ENCODE measurements around the gene ZDHHC14. TPM values are rescaled to one million over a fixed set of nuclear protein-coding genes. Genes with fewer than 3 reads are reported as not detected.
"Not testable (repeated sequence)": the region's sequence is repeated elsewhere in the genome, so short reads cannot be mapped to it uniquely, and the experiment has no call there.

Gene ZDHHC14
- 1 to 10 TPM; 4.8 to 9.8 (median 8.5) TPM for total RNA-seq

DNA sequence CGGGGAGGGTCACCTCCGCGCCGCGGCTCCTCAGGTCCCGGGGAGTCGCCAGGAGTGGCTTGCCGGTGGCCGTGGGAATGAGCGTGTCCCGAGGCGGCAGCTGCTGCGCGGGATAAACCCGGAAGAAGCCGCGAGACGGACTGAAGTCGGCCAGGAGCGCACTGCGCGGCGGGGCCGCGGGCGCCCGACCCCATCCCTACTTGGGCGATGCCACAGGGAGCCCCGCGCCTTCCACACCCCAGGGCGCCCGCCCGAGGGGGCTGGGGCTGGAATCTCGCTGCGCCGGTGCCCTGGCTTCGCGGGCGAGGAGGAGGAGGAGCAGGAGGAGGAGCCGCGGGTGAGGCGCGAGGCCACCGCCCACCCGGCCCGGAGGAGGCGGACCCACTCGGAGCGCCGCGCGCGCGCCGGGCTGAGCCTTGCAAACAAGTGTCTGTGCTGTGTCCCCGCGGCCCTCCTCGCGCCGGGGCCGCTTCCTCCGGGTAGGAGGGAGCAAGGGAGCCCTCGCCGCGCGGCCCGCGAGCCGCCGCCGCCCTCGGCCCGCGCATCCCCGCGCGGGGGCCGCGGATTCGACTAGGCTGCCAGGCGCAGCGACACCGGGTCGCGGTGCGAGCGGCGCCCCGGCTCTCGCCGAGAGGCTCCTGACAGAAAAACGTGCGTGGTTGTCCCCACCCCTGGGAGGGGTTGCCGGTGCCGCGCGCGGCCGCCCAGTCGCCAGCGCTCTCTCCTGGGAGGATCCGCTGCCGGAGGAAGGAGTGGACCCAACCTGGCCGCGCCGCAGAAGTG is at the start of gene ZDHHC14:
Gene ZDHHC14, plus strand, starts transcription at position 412 of the 783 bp plus-strand sequence.
- H3K9me3 ChIP-seq, result no peaks in the 10 kb centered on the region
- peak; percentile 82 to 88 for DNase-seq (ENCODE audit: low spot score in 2 of 2)
- H3K4me1 ChIP-seq, result no peaks in the 10 kb centered on the region
- intact Hi-C loops (cut with DNase I; ENCODE audit: low total_unique reads), result no loop called here
- H3K27ac ChIP-seq, result peak within 1 kb of the TSS; percentile 92 to 98
- peak within 1 kb of the TSS; percentile 98 to 99 (median 99) for H3K4me3 ChIP-seq
- H3K36me3 ChIP-seq, result no peaks in the 10 kb centered on the region
- H3K27me3 ChIP-seq, result no peaks in the 10 kb centered on the region
- TF ChIP-seq POLR2AphosphoS5 (IDR thresholded peaks at IDR 0.05) (peak; percentile 52 to 69 (median 60)), POLR2A (IDR thresholded peaks at IDR 0.05) (no peak)

DNA sequence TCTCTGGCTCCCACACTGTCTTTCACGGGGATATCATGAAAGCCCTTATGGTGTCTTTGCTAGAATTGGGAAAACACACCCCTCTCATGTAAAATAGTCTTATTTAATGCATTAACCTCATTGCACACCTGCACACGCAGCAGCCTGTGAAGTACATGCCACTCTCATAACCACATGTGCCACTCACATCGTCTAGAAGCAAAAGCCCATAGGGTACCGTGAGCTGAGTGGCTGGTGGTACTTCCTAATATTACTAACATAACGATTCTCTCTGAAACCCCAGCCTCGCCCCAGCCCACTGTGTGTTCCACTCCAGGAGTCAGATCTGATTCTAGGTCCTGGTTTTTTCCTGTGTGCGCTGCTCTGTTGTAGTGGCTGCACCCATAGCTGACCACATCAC is 48.2 kb upstream of the ZDHHC14 start:
- no peaks in the 10 kb centered on the region for H3K4me1 ChIP-seq
- H3K36me3 ChIP-seq, result no peaks in the 10 kb centered on the region
- TF ChIP-seq POLR2A (IDR thresholded peaks at IDR 0.05) (no peak), POLR2AphosphoS5 (IDR thresholded peaks at IDR 0.05) (no peak)
- TF ChIP-seq, protein P1, sequence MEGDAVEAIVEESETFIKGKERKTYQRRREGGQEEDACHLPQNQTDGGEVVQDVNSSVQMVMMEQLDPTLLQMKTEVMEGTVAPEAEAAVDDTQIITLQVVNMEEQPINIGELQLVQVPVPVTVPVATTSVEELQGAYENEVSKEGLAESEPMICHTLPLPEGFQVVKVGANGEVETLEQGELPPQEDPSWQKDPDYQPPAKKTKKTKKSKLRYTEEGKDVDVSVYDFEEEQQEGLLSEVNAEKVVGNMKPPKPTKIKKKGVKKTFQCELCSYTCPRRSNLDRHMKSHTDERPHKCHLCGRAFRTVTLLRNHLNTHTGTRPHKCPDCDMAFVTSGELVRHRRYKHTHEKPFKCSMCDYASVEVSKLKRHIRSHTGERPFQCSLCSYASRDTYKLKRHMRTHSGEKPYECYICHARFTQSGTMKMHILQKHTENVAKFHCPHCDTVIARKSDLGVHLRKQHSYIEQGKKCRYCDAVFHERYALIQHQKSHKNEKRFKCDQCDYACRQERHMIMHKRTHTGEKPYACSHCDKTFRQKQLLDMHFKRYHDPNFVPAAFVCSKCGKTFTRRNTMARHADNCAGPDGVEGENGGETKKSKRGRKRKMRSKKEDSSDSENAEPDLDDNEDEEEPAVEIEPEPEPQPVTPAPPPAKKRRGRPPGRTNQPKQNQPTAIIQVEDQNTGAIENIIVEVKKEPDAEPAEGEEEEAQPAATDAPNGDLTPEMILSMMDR (IDR thresholded peaks at IDR 0.05), result no peak
- H3K27ac ChIP-seq, result no peak overlapping the region
- H3K4me3 ChIP-seq, result no peak overlapping the region
- peaks cover 0 to 2% of the 10 kb centered on the region in 2 donors for H3K27me3 ChIP-seq
- no peaks in the 10 kb centered on the region for H3K9me3 ChIP-seq
- intact Hi-C loops (cut with DNase I; ENCODE audit: low total_unique reads), result no loop called here
- DNase-seq (ENCODE audit: low spot score in 2 of 2), result no peak

DNA sequence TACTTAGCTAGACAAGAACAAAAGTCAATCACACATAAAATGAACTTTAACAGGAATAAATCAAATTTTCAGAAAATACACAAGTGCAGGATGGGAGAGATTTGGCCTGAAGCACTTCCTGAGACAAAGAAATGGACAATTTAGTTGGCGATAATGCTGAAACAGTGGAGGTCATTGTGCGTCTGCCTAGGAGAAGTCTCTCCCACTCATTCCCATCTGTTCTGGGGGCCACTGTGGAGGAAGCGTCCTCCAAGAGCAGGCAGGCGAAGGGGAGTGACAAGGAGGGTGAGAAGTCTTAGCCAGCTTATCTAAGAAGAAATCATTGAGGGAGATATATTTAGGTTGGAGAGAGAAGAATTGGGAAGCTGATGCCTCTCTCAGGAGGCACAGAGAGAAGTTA is 47.5 kb upstream of the ZDHHC14 start:
- no peak for DNase-seq (ENCODE audit: low spot score in 2 of 2)
- Histone ChIP-seq H3K27ac (peak overlapping the region in 1 of 2 donors; percentile 48), H3K4me1 (no peaks in the 10 kb centered on the region), H3K27me3 (peaks cover 0 to 2% of the 10 kb centered on the region in 2 donors), H3K4me3 (no peak overlapping the region), H3K9me3 (no peaks in the 10 kb centered on the region), H3K36me3 (no peaks in the 10 kb centered on the region)
- TF ChIP-seq POLR2A (IDR thresholded peaks at IDR 0.05) (no peak), POLR2AphosphoS5 (IDR thresholded peaks at IDR 0.05) (no peak)
- TF ChIP-seq, protein P1 (IDR thresholded peaks at IDR 0.05), result no peak
- intact Hi-C loops (cut with DNase I; ENCODE audit: low total_unique reads), result no loop called here

DNA sequence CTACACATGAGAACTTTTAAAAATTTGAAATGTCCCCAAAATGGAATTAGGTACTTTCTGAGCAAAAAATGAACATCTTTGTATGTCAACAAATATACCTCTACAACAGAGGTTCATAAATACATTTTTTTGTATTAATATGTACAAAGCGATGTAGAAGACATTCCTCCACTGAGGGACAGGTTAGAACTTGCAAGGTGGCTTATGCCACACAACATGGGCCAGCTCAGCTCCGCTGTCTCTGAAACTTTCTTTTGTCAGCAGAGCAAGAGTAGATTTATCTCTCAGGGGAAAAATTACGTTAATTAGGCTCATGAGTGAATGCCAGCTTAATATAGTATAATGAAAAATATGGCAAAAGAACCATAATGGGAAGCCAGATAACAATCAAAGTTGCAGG is 47.0 kb upstream of the ZDHHC14 start:
- peak overlapping the region in 1 of 2 donors; percentile 48 for H3K27ac ChIP-seq
- TF ChIP-seq, protein P1 (IDR thresholded peaks at IDR 0.05), result no peak
- no peak for TF ChIP-seq POLR2AphosphoS5 (IDR thresholded peaks at IDR 0.05)
- no peak for TF ChIP-seq POLR2A (IDR thresholded peaks at IDR 0.05)
- H3K4me1 ChIP-seq, result no peaks in the 10 kb centered on the region
- DNase-seq (ENCODE audit: low spot score in 2 of 2), result no peak
- peaks cover 0 to 2% of the 10 kb centered on the region in 2 donors for H3K27me3 ChIP-seq
- H3K9me3 ChIP-seq, result no peaks in the 10 kb centered on the region
- intact Hi-C loops (cut with DNase I; ENCODE audit: low total_unique reads), result no loop called here
- no peaks in the 10 kb centered on the region for H3K36me3 ChIP-seq
- no peak overlapping the region for H3K4me3 ChIP-seq

DNA sequence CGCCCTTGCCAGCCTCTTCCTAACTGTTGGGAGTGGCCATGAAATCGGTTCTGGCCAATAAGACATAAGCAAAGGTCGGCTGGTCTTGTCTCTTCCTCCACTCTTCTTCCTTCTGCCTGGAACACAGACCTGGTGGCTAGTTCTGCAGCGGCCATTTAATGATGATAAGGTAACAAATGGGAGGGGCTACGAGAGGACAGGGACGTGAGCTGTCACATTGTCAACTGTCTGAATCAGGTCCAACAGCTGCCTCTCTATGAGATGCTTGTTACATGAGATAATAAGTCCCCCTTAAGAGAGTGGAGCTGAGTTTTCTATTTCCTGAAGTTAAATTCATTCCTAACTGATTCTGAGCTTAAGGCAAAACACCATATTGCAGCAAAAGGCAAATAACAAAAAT is 45.2 kb upstream of the ZDHHC14 start:
- Histone ChIP-seq H3K27me3 (peaks cover 0 to 2% of the 10 kb centered on the region in 2 donors), H3K27ac (no peak overlapping the region), H3K4me3 (no peak overlapping the region), H3K36me3 (no peaks in the 10 kb centered on the region), H3K4me1 (no peaks in the 10 kb centered on the region), H3K9me3 (no peaks in the 10 kb centered on the region)
- DNase-seq (ENCODE audit: low spot score in 2 of 2), result no peak
- TF ChIP-seq POLR2A (IDR thresholded peaks at IDR 0.05) (no peak), POLR2AphosphoS5 (IDR thresholded peaks at IDR 0.05) (no peak)
- TF ChIP-seq, protein P1 (IDR thresholded peaks at IDR 0.05), result no peak
- intact Hi-C loops (cut with DNase I; ENCODE audit: low total_unique reads), result no loop called here

DNA sequence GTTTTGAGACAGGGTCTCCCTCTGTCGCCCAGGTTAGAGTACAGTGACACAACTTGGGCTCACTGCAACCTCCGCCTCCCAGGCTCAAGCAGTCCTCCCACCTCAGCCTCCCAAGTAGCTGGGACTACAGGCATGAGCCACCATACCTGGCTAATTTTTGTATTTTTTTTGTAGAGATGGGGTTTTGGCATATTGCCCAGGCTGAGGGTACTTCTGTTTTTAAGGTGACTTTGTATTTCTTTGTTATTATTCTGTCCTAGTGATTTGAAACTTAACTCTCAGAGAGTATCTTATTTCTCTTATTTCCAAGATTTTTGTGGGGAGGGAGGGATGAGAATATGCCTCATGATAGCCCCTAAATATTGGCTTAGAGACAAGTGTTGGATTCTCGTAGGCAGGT is 43.7 kb upstream of the ZDHHC14 start:
- H3K27me3 ChIP-seq; DNase-seq (ENCODE audit: low spot score in 2 of 2); H3K27ac ChIP-seq; H3K4me1 ChIP-seq; intact Hi-C loops (cut with DNase I; ENCODE audit: low total_unique reads); H3K36me3 ChIP-seq; H3K9me3 ChIP-seq; H3K4me3 ChIP-seq: not testable (repeated sequence)
